OCI-LY1 (cell line): ENCODE results near the gene PHLDA2.

ENCODE experiments used
- H2AFZ ChIP-seq: fragments of 200-600 bp; sonication (generic), shearing (Covaris generic); 2 replicates; pipeline ENCODE4 v1.6.0; 2014; ENCODE audit warnings: antibody characterized with exemption, mild to moderate bottlenecking, low read length
- H3F3A ChIP-seq: fragments of 200-600 bp; sonication (generic), shearing (Covaris generic); 2 replicates; pipeline ENCODE4 v1.6.0; 2014; ENCODE audit warnings: mild to moderate bottlenecking, antibody characterized with exemption, low read length, moderate library complexity; ENCODE audit not compliant: insufficient read depth
- H3K27ac ChIP-seq: fragments of 200-600 bp; sonication (generic); 2 replicates; pipeline ENCODE4 v1.5.1; 2014; ENCODE audit warnings: low read length, mixed run types, mild to moderate bottlenecking, low read depth; ENCODE audit not compliant: poor library complexity, severe bottlenecking
- H3K27me3 ChIP-seq: fragments of 200-600 bp; sonication (generic); 2 replicates; pipeline ENCODE4 v1.6.0; 2014; ENCODE audit warnings: antibody characterized with exemption, mild to moderate bottlenecking, low read length, moderate library complexity; ENCODE audit not compliant: insufficient read depth
- H3K36me3 ChIP-seq: fragments of 200-600 bp; sonication (generic); 2 replicates; pipeline ENCODE4 v1.6.1; 2014; ENCODE audit warnings: mild to moderate bottlenecking, antibody characterized with exemption, low read length, moderate library complexity, mixed read lengths; ENCODE audit not compliant: insufficient read depth
- H3K4me1 ChIP-seq: fragments of 200-600 bp; sonication (generic); 2 replicates; pipeline ENCODE4 v1.5.1; 2014; ENCODE audit warnings: mild to moderate bottlenecking, low read length, moderate library complexity; ENCODE audit not compliant: insufficient read depth, severe bottlenecking
- H3K4me2 ChIP-seq: fragments of 200-600 bp; sonication (generic), shearing (Covaris generic); 2 replicates; pipeline ENCODE4 v1.6.1; 2014; ENCODE audit warnings: low read length
- H3K4me3 ChIP-seq: fragments of 200-600 bp; sonication (generic); 2 replicates; pipeline ENCODE4 v1.5.1; 2014; ENCODE audit warnings: low read length, low read depth, mild to moderate bottlenecking, mixed read lengths; ENCODE audit not compliant: poor library complexity, severe bottlenecking
- H3K79me2 ChIP-seq: fragments of 200-600 bp; shearing (Covaris generic); 2 replicates; pipeline ENCODE4 v1.6.1; 2016; ENCODE audit warnings: mixed run types, low read length, mixed read lengths; ENCODE audit not compliant: insufficient read depth
- H3K9ac ChIP-seq: fragments of 200-600 bp; sonication (generic), shearing (Covaris generic); 2 replicates; pipeline ENCODE4 v1.6.1; 2014; ENCODE audit warnings: mild to moderate bottlenecking, low read length, mixed read lengths
- H3K9me2 ChIP-seq: fragments of 200-600 bp; sonication (generic), shearing (Covaris generic); 2 replicates; pipeline ENCODE4 v1.6.1; 2014; ENCODE audit warnings: low read depth, mild to moderate bottlenecking, low read length, mixed read lengths
- H3K9me3 ChIP-seq: fragments of 200-600 bp; shearing (Covaris generic); 2 replicates; pipeline ENCODE4 v1.6.1; 2014; ENCODE audit warnings: low read length, mixed read lengths
- H4K20me1 ChIP-seq: fragments of 200-600 bp; sonication (generic), shearing (Covaris generic); 2 replicates; pipeline ENCODE4 v1.6.0; 2016; ENCODE audit warnings: mild to moderate bottlenecking, low read length; ENCODE audit not compliant: insufficient read depth
- EZH2 ChIP-seq: fragments of 200-600 bp; sonication (generic), shearing (Covaris generic); IDR thresholded peaks from 2 replicates; pipeline ENCODE4 v1.8.0; 2017; ENCODE audit warnings: borderline replicate concordance, mixed run types, mild to moderate bottlenecking, antibody characterized with exemption, low read length, moderate library complexity, mixed read lengths
- TF ChIP-seq, protein P1 (sequence below): fragments of 200-600 bp; sonication (generic), shearing (Covaris generic); IDR thresholded peaks from 2 replicates; pipeline ENCODE4 v1.5.1; 2017; ENCODE audit warnings: mild to moderate bottlenecking, antibody characterized with exemption, low read length, moderate library complexity, mixed read lengths

The PHLDA2 gene

DNA sequence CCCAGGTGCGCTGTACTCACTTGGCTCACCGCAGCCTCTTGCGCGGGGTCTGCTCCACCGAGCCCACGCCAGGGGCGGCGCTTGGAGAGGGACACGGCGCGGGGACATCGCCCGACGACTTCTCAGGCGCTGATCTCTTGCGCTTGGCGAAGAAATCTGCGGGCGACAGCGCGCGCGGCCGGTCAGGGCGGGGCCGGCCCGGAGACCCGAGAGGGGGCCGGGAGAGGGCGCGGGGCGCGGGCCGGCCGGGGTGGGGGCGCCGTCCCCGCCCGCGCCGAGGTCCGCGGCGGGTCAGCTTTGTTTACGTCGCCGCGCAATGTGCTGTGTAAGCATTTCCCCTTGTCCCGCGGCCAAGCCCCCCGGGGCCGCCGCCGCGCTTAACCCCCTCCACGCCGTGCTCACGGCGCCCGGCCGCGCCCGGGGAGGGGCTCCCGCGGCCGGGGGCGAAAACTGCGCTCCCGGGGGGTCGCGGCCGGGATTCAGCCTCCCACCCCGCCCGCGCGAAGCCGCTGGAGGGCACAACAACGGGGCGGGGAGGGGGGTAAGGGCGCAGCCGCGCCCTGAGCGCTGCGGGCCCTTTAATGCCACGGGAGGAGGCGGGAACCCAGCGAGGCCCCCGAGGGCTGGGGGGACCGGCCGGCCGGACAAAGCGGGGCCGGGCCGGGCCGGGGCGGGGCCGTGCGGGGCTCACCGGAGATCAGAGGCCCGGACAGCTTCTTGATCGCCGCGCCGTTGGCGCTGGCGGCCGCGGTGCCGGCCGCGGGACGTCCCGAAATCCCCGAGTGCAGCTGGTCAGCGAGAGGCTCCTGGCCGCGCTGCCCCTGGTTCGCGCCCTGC lies 45.0 kb downstream of the PHLDA2 start:
- no peak overlapping the region for H2AFZ ChIP-seq
- H3F3A ChIP-seq = no peaks in the 10 kb centered on the region
- TF ChIP-seq, protein P1, sequence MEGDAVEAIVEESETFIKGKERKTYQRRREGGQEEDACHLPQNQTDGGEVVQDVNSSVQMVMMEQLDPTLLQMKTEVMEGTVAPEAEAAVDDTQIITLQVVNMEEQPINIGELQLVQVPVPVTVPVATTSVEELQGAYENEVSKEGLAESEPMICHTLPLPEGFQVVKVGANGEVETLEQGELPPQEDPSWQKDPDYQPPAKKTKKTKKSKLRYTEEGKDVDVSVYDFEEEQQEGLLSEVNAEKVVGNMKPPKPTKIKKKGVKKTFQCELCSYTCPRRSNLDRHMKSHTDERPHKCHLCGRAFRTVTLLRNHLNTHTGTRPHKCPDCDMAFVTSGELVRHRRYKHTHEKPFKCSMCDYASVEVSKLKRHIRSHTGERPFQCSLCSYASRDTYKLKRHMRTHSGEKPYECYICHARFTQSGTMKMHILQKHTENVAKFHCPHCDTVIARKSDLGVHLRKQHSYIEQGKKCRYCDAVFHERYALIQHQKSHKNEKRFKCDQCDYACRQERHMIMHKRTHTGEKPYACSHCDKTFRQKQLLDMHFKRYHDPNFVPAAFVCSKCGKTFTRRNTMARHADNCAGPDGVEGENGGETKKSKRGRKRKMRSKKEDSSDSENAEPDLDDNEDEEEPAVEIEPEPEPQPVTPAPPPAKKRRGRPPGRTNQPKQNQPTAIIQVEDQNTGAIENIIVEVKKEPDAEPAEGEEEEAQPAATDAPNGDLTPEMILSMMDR = no peak
- TF ChIP-seq EZH2 = no peak
- H3K4me3 ChIP-seq = no peak overlapping the region
- no peaks in the 10 kb centered on the region for H3K9me2 ChIP-seq
- H3K27me3 ChIP-seq = peaks cover 5% of the 10 kb centered on the region; the same call in 1 of the 2 replicates
- no peaks in the 10 kb centered on the region for H3K9me3 ChIP-seq
- no peaks in the 10 kb centered on the region for H4K20me1 ChIP-seq
- no peak overlapping the region for H3K27ac ChIP-seq
- no peaks in the 10 kb centered on the region for H3K4me1 ChIP-seq
- no peak overlapping the region for H3K4me2 ChIP-seq
- no peak overlapping the region for H3K9ac ChIP-seq
- H3K36me3 ChIP-seq = no peaks in the 10 kb centered on the region
- H3K79me2 ChIP-seq = no peaks in the 10 kb centered on the region

- Histone ChIP-seq H2AFZ (no peak overlapping the region), H3K4me3 (no peak overlapping the region), H3K27me3 (peaks cover 3% of the 10 kb centered on the region; the same call in 1 of the 2 replicates)
Observed at GRCh38 chr11:2883640-2883978, 45.6 kb downstream of the PHLDA2 start.

GRCh38 chr11:2882396-2883110 lies 46.7 kb downstream of the PHLDA2 start:
- Histone ChIP-seq H3K4me1 (no peaks in the 10 kb centered on the region), H3K79me2 (no peaks in the 10 kb centered on the region), H3K9ac (no peak overlapping the region), H2AFZ (no peak overlapping the region), H3K27me3 (peaks cover 3% of the 10 kb centered on the region; the same call in 1 of the 2 replicates), H3K9me2 (no peaks in the 10 kb centered on the region), H3F3A (no peaks in the 10 kb centered on the region), H3K36me3 (no peaks in the 10 kb centered on the region), H3K27ac (no peak overlapping the region), H3K4me3 (no peak overlapping the region), H3K4me2 (no peak overlapping the region), H4K20me1 (no peaks in the 10 kb centered on the region), H3K9me3 (no peaks in the 10 kb centered on the region)
- TF ChIP-seq EZH2 = no peak
- TF ChIP-seq, protein P1 = no peak

More at GRCh38 chr11:2883640-2883978, 45.6 kb downstream of the PHLDA2 start:
- Histone ChIP-seq H3K79me2 (no peaks in the 10 kb centered on the region), H3K9me3 (no peaks in the 10 kb centered on the region), H3K36me3 (no peaks in the 10 kb centered on the region), H3K27ac (no peak overlapping the region), H3K9ac (no peak overlapping the region), H3F3A (no peaks in the 10 kb centered on the region), H3K4me1 (no peaks in the 10 kb centered on the region), H3K4me2 (no peak overlapping the region), H4K20me1 (no peaks in the 10 kb centered on the region), H3K9me2 (no peaks in the 10 kb centered on the region)
- TF ChIP-seq EZH2 = no peak
- TF ChIP-seq, protein P1 = no peak
